Activated T-helper 17 cell treated with anti-CD3 and anti-CD28 coated beads, Interleukin-2, amount 50 U/mL, for 72 hours (primary cell): Measurements from ENCODE around the gene TYMP. TPM values are rescaled to one million over a fixed set of nuclear protein-coding genes. Genes with fewer than 3 reads are reported as not detected.
A peak's percentile ranks its signal among the peaks of the same experiment; 100 is the strongest.

Experiments
- ATAC-seq: fragments of 150-1000 bp; cut with Tn5 transposase; replicated peaks from 2 replicates; pipeline ENCODE4 v1.10.0; 2021; ENCODE audit warnings: mild to moderate bottlenecking, moderate library complexity
- H3K27ac Mint-ChIP-seq: one replicate; pipeline ENCODE4 v1.8.0; 2022; ENCODE audit warnings: mixed read lengths
- H3K27me3 Mint-ChIP-seq: one replicate; pipeline ENCODE4 v1.8.0; 2022; ENCODE audit warnings: mixed read lengths
- H3K36me3 Mint-ChIP-seq: one replicate; pipeline ENCODE4 v1.8.0; 2022; ENCODE audit warnings: low read depth, mild to moderate bottlenecking, mixed read lengths
- H3K4me1 Mint-ChIP-seq: one replicate; pipeline ENCODE4 v1.8.0; 2022; ENCODE audit warnings: mixed read lengths
- H3K4me3 Mint-ChIP-seq: one replicate; pipeline ENCODE4 v1.8.0; 2022; ENCODE audit warnings: mild to moderate bottlenecking, mixed read lengths
- H3K9me3 Mint-ChIP-seq: one replicate; pipeline ENCODE4 v1.8.0; 2022; ENCODE audit warnings: mixed read lengths
- total RNA-seq, 2 donors: library from RNA; stranded (reverse); gene quantifications; one replicate each; pipeline ENCODE4 v1.2.3, GENCODE V29; 2022

The TYMP gene
- total RNA-seq, 2 donors from 2014 or later = 73.0 to 74.0 TPM

GRCh38 chr22:50517495-50518260 is 12.1 kb downstream of the TYMP start:
- ATAC-seq = no peak
- H3K9me3 Mint-ChIP-seq = no peaks in the 10 kb centered on the region
- H3K27me3 Mint-ChIP-seq = no peaks in the 10 kb centered on the region
- H3K4me1 Mint-ChIP-seq = peaks cover 6% of the 10 kb centered on the region
- no peak overlapping the region for H3K4me3 Mint-ChIP-seq
- H3K36me3 Mint-ChIP-seq = peaks cover 77% of the 10 kb centered on the region
- H3K27ac Mint-ChIP-seq = no peak overlapping the region

DNA sequence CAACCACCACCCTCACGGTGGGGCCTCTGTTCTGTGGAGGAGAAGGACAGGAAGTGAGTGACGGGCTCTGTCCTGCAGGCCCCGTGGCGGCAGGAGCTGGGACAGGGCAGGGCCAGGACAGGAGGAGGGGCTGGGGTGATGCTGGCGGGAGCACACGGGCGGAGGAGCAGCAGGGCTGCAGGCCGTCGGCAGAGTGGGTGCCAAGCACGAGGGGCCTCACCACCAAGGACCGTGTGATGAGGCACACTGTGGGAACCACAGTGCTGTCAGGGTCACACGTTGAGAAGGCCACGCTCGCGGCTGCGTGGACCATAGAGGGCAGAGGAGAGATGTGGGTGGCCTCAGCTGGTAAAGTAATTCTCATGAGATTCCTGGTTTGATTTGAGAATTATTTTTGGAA is 12.9 kb downstream of the TYMP start:
- peaks cover 10% of the 10 kb centered on the region for H3K4me1 Mint-ChIP-seq
- H3K36me3 Mint-ChIP-seq = peaks cover 85% of the 10 kb centered on the region
- H3K27me3 Mint-ChIP-seq = no peaks in the 10 kb centered on the region
- H3K4me3 Mint-ChIP-seq = no peak overlapping the region
- no peak for ATAC-seq
- no peaks in the 10 kb centered on the region for H3K9me3 Mint-ChIP-seq
- H3K27ac Mint-ChIP-seq = no peak overlapping the region

DNA sequence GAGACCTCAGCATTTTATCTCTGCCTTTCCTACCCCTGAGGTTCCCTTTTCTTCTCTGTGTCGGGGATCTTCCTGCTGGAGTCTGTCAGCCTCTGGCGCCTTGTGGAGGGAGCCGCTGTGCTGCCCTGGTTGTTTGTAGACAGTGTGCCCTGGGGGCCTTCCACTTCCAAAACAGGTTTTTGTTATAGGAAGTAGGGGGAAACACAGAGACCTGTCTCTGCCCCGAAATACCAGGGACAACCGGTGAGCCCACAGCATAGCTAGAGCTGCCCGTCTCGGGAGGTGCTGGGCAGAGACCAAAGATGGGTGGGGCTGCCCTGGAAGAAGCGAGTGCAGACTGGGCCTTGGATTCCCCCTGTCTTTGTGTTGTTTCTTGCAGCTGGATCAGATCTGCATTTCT is 13.7 kb downstream of the TYMP start:
- Mint-ChIP-seq H3K4me1 (peaks cover 10% of the 10 kb centered on the region), H3K36me3 (peaks cover 89% of the 10 kb centered on the region), H3K9me3 (no peaks in the 10 kb centered on the region), H3K27me3 (no peaks in the 10 kb centered on the region), H3K27ac (no peak overlapping the region), H3K4me3 (no peak overlapping the region)
- no peak for ATAC-seq

DNA sequence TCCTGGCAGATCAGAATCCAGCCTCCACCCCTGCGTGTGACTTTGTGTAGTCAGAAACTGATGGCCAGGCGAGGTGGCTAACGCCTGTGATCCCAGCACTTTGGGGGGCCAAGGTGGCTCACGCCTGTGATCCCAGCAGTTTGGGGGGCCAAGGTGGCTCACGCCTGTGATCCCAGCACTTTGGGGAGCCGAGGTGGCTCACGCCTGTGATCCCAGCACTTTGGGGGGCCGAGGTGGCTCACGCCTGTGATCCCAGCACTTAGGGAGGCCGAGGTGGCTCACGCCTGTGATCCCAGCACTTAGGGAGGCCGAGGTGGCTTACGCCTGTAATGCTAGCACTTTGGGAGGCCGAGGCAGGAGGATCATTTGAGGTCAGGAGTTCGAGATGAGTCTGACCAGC is 16.6 kb downstream of the TYMP start:
- no peak overlapping the region for H3K4me3 Mint-ChIP-seq
- no peaks in the 10 kb centered on the region for H3K27me3 Mint-ChIP-seq
- H3K27ac Mint-ChIP-seq = no peak overlapping the region
- peaks cover 21% of the 10 kb centered on the region for H3K4me1 Mint-ChIP-seq
- no peak for ATAC-seq
- H3K36me3 Mint-ChIP-seq = peaks cover 77% of the 10 kb centered on the region
- H3K9me3 Mint-ChIP-seq = no peaks in the 10 kb centered on the region

DNA sequence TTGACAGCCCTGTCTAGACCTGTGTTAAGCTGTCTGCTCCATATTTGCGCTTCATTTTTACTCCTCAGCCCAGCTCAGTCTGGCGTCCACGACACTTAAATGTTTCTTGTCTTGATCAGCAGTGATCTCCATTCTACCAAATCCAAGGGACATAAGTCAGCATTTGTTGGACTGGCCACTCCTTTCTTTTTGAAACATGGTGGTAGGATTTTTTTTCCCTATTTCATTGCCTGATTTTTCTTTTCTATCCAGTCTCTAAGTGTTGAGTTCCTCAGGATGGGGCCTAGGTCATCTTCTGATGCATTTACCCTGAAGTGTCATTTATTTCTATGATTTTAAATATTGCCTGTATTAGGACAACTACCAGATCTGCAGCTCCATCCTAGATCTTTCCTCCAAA is 20.9 kb downstream of the TYMP start:
- no peaks in the 10 kb centered on the region for H3K9me3 Mint-ChIP-seq
- peak overlapping the region; percentile 94 for H3K27ac Mint-ChIP-seq
- H3K4me1 Mint-ChIP-seq = peaks cover 14% of the 10 kb centered on the region
- no peak for ATAC-seq
- H3K4me3 Mint-ChIP-seq = peak overlapping the region; percentile 99
- no peaks in the 10 kb centered on the region for H3K27me3 Mint-ChIP-seq
- peaks cover 54% of the 10 kb centered on the region for H3K36me3 Mint-ChIP-seq

GRCh38 chr22:50507991-50508884 is 21.6 kb downstream of the TYMP start, which contains the start of gene NCAPH2:
Gene NCAPH2 (plus strand): TSS chr22:50508224. CDS start chr22:50508338, 114 bp downstream.
- Mint-ChIP-seq H3K27ac (peak within 1 kb of the TSS; percentile 94), H3K9me3 (no peaks in the 10 kb centered on the region), H3K4me3 (peak within 1 kb of the TSS; percentile 99), H3K36me3 (peaks cover 49% of the 10 kb centered on the region), H3K4me1 (peaks cover 14% of the 10 kb centered on the region), H3K27me3 (no peaks in the 10 kb centered on the region)
- peak; percentile 79 for ATAC-seq

DNA sequence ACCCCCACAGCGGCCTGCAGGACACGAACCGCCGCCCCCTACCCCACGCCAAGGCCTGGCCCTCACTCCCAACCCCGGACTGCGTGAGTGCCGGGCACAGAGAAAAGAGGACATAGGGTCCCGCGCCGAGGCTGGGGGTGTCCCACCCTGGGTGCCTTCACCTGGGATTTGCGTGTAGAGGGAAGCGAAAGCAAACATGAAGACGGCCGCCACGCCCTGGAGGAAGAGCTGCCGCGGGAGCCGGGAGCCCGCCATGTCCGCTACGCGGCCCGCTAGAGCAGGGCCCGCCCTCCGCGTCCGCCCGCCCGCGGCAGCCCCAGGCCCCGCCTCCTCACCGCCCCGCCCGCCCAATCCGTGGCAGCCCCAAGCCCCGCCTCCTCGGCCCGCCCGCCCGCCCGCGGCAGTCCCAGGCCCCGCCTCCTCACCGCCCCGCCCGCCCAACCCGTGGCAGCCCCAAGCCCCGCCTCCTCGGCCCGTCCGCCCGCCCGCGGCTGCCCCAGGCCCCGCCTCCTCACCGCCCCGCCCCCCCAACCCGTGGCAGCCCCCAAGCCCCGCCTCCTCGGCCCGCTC is 22.3 kb downstream of the TYMP start, which contains the start of gene LMF2:
LMF2 (minus strand) TSS at position 282 of the 570 bp plus-strand sequence; CDS start at position 255, 27 bp downstream.
- Mint-ChIP-seq H3K27ac (peak within 1 kb of the TSS; percentile 94), H3K4me1 (peaks cover 14% of the 10 kb centered on the region), H3K4me3 (peak within 1 kb of the TSS; percentile 99), H3K36me3 (peaks cover 44% of the 10 kb centered on the region), H3K9me3 (no peaks in the 10 kb centered on the region), H3K27me3 (no peaks in the 10 kb centered on the region)
- ATAC-seq = peak; percentile 84

- no peaks in the 10 kb centered on the region for H3K27me3 Mint-ChIP-seq
- peaks cover 37% of the 10 kb centered on the region for H3K36me3 Mint-ChIP-seq
- peak overlapping the region; percentile 91 for H3K4me3 Mint-ChIP-seq
- peak overlapping the region; percentile 87 for H3K27ac Mint-ChIP-seq
- H3K4me1 Mint-ChIP-seq = peaks cover 11% of the 10 kb centered on the region
- ATAC-seq = no peak
- H3K9me3 Mint-ChIP-seq = no peaks in the 10 kb centered on the region
These were observed 23.0 kb downstream of the TYMP start for GRCh38 chr22:50506611-50507420.

- ATAC-seq = no peak
- Mint-ChIP-seq H3K4me3 (peak overlapping the region; percentile 91), H3K27ac (no peak overlapping the region), H3K9me3 (no peaks in the 10 kb centered on the region), H3K4me1 (peaks cover 11% of the 10 kb centered on the region), H3K36me3 (peaks cover 31% of the 10 kb centered on the region), H3K27me3 (no peaks in the 10 kb centered on the region)
These were observed 23.8 kb downstream of the TYMP start for GRCh38 chr22:50505776-50506610.

- no peaks in the 10 kb centered on the region for H3K9me3 Mint-ChIP-seq
- no peak for ATAC-seq
- H3K27ac Mint-ChIP-seq = no peak overlapping the region
- H3K36me3 Mint-ChIP-seq = peaks cover 31% of the 10 kb centered on the region
- peaks cover 11% of the 10 kb centered on the region for H3K4me1 Mint-ChIP-seq
- H3K27me3 Mint-ChIP-seq = no peaks in the 10 kb centered on the region
- peak overlapping the region; percentile 91 for H3K4me3 Mint-ChIP-seq
These were observed 24.5 kb downstream of the TYMP start for GRCh38 chr22:50505276-50505775.

GRCh38 chr22:50504369-50505211 is 25.2 kb downstream of the TYMP start:
- H3K27ac Mint-ChIP-seq = no peak overlapping the region
- H3K4me3 Mint-ChIP-seq = no peak overlapping the region
- no peaks in the 10 kb centered on the region for H3K9me3 Mint-ChIP-seq
- no peak for ATAC-seq
- H3K27me3 Mint-ChIP-seq = no peaks in the 10 kb centered on the region
- peaks cover 29% of the 10 kb centered on the region for H3K36me3 Mint-ChIP-seq
- peaks cover 9% of the 10 kb centered on the region for H3K4me1 Mint-ChIP-seq

DNA sequence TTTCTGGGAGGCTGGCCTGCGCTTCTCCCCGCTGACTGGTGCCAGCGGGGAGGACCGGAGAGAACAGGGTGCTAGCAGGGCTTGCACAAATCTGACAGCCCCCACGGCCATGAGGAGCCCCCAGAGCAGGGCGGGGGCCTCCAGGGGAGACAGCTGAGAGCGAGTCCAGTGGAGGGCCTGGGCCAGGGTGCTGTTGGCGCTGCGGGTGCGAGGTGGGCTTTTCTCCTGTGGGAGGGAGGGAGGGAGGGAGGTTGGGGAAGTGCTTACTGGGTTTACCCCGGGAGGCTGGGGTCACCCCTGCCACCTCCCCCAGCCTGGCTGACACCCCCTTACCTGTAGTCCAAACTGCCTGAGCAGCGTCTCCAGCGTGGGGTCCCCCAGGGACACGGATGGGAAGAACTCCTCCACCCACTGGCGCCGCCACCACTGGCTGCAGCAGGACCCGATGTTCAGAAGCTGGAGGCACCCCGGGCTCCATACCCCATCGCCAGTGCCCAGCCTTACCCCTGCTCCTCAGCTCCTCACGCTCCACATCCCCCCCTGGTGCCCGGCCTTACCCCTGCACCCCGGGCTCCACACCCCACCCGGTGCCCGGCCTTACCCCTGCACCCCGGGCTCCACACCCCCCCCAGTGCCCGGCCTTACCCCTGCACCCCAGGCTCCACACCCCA is 26.2 kb downstream of the TYMP start:
- H3K9me3 Mint-ChIP-seq = no peaks in the 10 kb centered on the region
- H3K36me3 Mint-ChIP-seq = peaks cover 20% of the 10 kb centered on the region
- ATAC-seq = no peak
- no peak overlapping the region for H3K4me3 Mint-ChIP-seq
- H3K27ac Mint-ChIP-seq = no peak overlapping the region
- H3K27me3 Mint-ChIP-seq = no peaks in the 10 kb centered on the region
- no peaks in the 10 kb centered on the region for H3K4me1 Mint-ChIP-seq
